GM12875 (cell line): Measurements from ENCODE around the gene PRPF39.

Experiments
- H3K4me3 ChIP-seq: one replicate; pipeline ENCODE4 v1.5.1; 2011; ENCODE audit warnings: low read depth, low read length, control low read depth
- CTCF ChIP-seq: IDR thresholded peaks from 2 replicates; pipeline ENCODE4 v1.5.1; 2011; ENCODE audit warnings: low read depth, mild to moderate bottlenecking, control low read depth, inconsistent platforms, low read length, moderate library complexity, borderline replicate concordance; ENCODE audit not compliant: insufficient read depth

PRPF39 gene

DNA sequence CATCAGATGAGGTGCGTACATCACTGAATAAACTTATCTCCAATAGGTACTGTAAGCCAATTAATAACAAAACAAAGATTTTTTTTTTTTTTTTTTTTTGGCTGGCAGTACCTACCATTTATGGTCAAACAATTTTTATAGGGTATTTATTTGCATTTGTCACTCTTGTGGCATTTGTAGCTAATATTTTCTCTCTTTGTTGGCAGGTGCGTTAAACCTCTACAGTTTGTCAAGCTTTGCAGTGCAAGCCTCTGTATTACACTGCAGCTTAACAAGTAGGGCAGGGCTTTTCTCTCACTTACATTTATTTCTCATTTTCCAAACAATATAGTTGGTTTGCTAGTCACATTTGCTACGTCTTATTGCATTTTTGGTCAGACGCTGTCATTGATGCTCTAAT is 12.3 kb downstream of the PRPF39 start:
- TF ChIP-seq CTCF = no peak
- no peak overlapping the region for H3K4me3 ChIP-seq

- no peak for TF ChIP-seq CTCF
- H3K4me3 ChIP-seq = no peak overlapping the region
Observed at GRCh38 chr14:45103806-45104205, 19.9 kb downstream of the PRPF39 start.

DNA sequence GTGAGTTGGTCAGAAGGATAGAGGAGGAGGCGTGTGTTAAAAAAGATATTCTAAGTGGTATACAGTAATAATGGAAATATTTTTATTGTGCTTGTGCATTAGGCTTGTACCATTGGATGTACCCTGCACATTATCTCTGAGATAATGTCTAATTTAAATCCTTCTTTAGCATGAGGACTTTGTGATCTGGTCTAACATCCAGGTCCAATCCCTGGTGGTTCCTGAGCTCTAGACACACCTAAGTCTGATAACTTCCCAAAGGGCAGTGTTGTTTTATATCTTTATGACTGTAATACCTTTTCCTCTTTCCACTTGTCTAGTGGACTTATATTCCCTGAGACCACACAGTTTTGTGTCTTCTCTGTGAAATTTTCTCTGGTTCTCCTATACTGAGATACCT is 20.6 kb downstream of the PRPF39 start:
- TF ChIP-seq CTCF = no peak
- no peak overlapping the region for H3K4me3 ChIP-seq

GRCh38 chr14:45112896-45113781 is 29.2 kb downstream of the PRPF39 start:
- H3K4me3 ChIP-seq = no peak overlapping the region

DNA sequence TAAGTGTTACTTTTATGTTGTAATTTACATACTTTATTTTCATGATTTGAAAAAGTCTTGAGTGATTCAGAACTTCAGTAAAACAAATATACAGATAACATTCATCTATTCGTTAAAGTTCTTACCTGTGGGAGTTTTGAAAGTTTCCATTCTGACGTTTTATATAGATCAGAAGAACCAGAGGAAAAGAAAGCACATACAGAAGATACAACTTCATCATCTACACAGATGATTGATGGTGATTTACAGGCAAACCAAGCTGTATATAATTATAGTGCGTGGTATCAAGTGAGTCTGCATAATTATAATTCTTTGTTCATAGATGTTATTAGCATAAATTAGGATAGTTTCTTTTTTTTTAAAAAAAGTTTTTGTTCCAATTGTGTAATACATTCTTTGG is 30.4 kb downstream of the PRPF39 start:
- no peak overlapping the region for H3K4me3 ChIP-seq
- no peak for TF ChIP-seq CTCF

More at GRCh38 chr14:45112896-45113781, 29.2 kb downstream of the PRPF39 start:
- no peak for TF ChIP-seq CTCF

GRCh38 chr14:45118594-45118993 is 34.7 kb downstream of the PRPF39 start:
- no peak for TF ChIP-seq CTCF
- no peak overlapping the region for H3K4me3 ChIP-seq

GRCh38 chr14:45120096-45120495 is 36.2 kb downstream of the PRPF39 start:
- no peak for TF ChIP-seq CTCF
- no peak overlapping the region for H3K4me3 ChIP-seq
